ENCODE results near the gene PLPPR3. TPM values are rescaled to one million over a fixed set of nuclear protein-coding genes. Genes with fewer than 3 reads are reported as not detected.

Gene PLPPR3
- total RNA-seq, 1 experiment from 2014 or later = 57.9 TPM

GRCh38 chr19:796692-797527 is 24.8 kb downstream of the PLPPR3 start, which contains the start of gene PTBP1:
PTBP1 (plus strand) TSS chr19:797452; CDS start chr19:797498, 46 bp downstream.
- Histone ChIP-seq H3K23me2 (ENCODE audit: insufficient read length, low read depth, low read length, poor library complexity, severe bottlenecking) (peaks cover 9% of the 10 kb centered on the region), H2AK5ac (ENCODE audit: insufficient read length, low read length) (no peak within 1 kb of the TSS), H4K8ac (replicated peaks; ENCODE audit: insufficient read length, low read depth, low read length) (no peak within 1 kb of the TSS), H2BK20ac (ENCODE audit: low read depth, low read length, poor library complexity, severe bottlenecking) (no peak within 1 kb of the TSS), H2AFZ (ENCODE audit: low read length) (no peak within 1 kb of the TSS), H2BK120ac (ENCODE audit: low read depth, low read length, poor library complexity, severe bottlenecking) (no peak within 1 kb of the TSS), H2BK5ac (ENCODE audit: insufficient read length, low read length) (no peak within 1 kb of the TSS), H4K91ac (ENCODE audit: insufficient read length, low read depth, low read length) (no peak within 1 kb of the TSS), H3K9ac (ENCODE audit: extremely low read depth, insufficient read length, low read length) (peak within 1 kb of the TSS; percentile 95), H3K4me2 (ENCODE audit: insufficient read depth, insufficient read length, low read length) (peak within 1 kb of the TSS; percentile 89), H3K79me1 (ENCODE audit: insufficient read depth, low read depth, low read length, poor library complexity, severe bottlenecking) (peaks cover 3% of the 10 kb centered on the region), H3K27ac (ENCODE audit: insufficient read length, low read depth, low read length) (no peak within 1 kb of the TSS), H3K4ac (ENCODE audit: low read depth, low read length) (no peak within 1 kb of the TSS), H2BK15ac (ENCODE audit: low read depth, low read length) (no peak within 1 kb of the TSS), H4K20me1 (ENCODE audit: control insufficient read depth, insufficient read depth, insufficient read length) (peaks cover 4% of the 10 kb centered on the region), H3T11ph (ENCODE audit: low read length) (no peak within 1 kb of the TSS), H3K4me1 (ENCODE audit: insufficient read depth, low read length) (no peaks in the 10 kb centered on the region; the same call in 1 of the 2 replicates), H3K56ac (ENCODE audit: insufficient read length, low read depth, low read length) (no peak within 1 kb of the TSS), H3K9me3 (ENCODE audit: control insufficient read depth, low read depth, low read length) (no peaks in the 10 kb centered on the region), H3K79me2 (ENCODE audit: insufficient read depth, low read length) (peaks cover 38% of the 10 kb centered on the region), H3K14ac (ENCODE audit: insufficient read depth, low read length) (peak within 1 kb of the TSS; percentile 77), H3K18ac (ENCODE audit: insufficient read length, low read depth, low read length) (peak within 1 kb of the TSS; percentile 31), H3K23ac (ENCODE audit: insufficient read length, low read depth, low read length) (no peak within 1 kb of the TSS), H2BK12ac (ENCODE audit: insufficient read length, low read depth, low read length) (no peak within 1 kb of the TSS), H4K5ac (ENCODE audit: insufficient read length, low read depth, low read length) (no peak within 1 kb of the TSS), H3K27me3 (ENCODE audit: insufficient read depth, low read length) (no peaks in the 10 kb centered on the region)
- peak within 1 kb of the TSS; percentile 95 to 98 (median 97); a peak in 6 of 7 replicates for H3K27ac Mint-ChIP-seq
- no peak for TF ChIP-seq CTCF (conservative IDR thresholded peaks at IDR 0.05)
- WGBS (ENCODE audit: extremely low coverage, insufficient read length, low lambda C conversion rate) = no CpG with 5 or more reads among the region's 83 CpGs
- no peaks in the 10 kb centered on the region for H3K27me3 Mint-ChIP-seq (ENCODE audit: low read depth)
- peaks cover 23 to 33% (median 33%) of the 10 kb centered on the region in 3 experiments; a peak in 6 of 7 replicates for H3K36me3 Mint-ChIP-seq (ENCODE audit: insufficient read depth in 1 of 3, low read depth in 3 of 3)
- no peaks in the 10 kb centered on the region; a peak in 1 of 5 replicates for H3K9me3 Mint-ChIP-seq
- peak within 1 kb of the TSS; percentile 91 to 93 for H3K4me3 Mint-ChIP-seq
- peak; percentile 100 for DNase-seq
- peaks cover 21 to 33% of the 10 kb centered on the region in 2 experiments for H3K4me1 Mint-ChIP-seq

All from H9 (cell line).